Breast epithelium (tissue), 3 donors: ENCODE data around the gene SHISA6.

Experiments
- POLR2A ChIP-seq: fragments of 450-650 bp; IDR thresholded peaks from one replicate; pipeline ENCODE4 v1.6.1; 2016; ENCODE audit warnings: antibody characterized with exemption, mild to moderate bottlenecking, moderate library complexity
- POLR2AphosphoS5 ChIP-seq, 3 donors: sonication (generic); formaldehyde crosslinking; IDR thresholded peaks; one replicate each; pipeline ENCODE4 v1.6.1; 2017; ENCODE audit warnings: antibody characterized with exemption in 3 of 3
- TF ChIP-seq, protein P1 (sequence below), 3 donors: fragments of 450-650 bp; IDR thresholded peaks; one replicate each; pipeline ENCODE4 v1.5.1; 2016 to 2017; ENCODE audit warnings: antibody characterized with exemption in 3 of 3, mild to moderate bottlenecking in 3 of 3, moderate library complexity in 3 of 3

DNA sequence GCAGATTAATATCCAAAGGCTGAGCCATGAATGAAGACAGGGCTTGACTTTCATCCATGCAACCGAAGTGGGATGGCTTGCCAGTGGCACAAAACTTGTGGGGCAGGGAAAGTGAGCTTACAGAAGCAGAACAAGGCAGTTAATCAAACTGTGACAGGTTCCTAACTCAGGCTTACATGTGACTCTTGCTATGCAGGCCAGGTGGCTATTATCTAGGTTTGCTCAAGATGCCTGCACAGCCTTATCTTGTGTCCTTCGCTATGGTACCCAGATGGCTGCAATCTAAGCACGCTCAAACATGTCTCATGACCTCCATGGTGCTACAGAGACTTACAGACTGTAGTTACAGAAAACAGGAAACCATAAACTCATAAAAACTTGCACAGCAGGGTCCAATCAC is 348.7 kb downstream of the SHISA6 start:
- TF ChIP-seq, protein P1, sequence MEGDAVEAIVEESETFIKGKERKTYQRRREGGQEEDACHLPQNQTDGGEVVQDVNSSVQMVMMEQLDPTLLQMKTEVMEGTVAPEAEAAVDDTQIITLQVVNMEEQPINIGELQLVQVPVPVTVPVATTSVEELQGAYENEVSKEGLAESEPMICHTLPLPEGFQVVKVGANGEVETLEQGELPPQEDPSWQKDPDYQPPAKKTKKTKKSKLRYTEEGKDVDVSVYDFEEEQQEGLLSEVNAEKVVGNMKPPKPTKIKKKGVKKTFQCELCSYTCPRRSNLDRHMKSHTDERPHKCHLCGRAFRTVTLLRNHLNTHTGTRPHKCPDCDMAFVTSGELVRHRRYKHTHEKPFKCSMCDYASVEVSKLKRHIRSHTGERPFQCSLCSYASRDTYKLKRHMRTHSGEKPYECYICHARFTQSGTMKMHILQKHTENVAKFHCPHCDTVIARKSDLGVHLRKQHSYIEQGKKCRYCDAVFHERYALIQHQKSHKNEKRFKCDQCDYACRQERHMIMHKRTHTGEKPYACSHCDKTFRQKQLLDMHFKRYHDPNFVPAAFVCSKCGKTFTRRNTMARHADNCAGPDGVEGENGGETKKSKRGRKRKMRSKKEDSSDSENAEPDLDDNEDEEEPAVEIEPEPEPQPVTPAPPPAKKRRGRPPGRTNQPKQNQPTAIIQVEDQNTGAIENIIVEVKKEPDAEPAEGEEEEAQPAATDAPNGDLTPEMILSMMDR (IDR thresholded peaks at IDR 0.05), result no peak
- no peak for TF ChIP-seq POLR2AphosphoS5 (IDR thresholded peaks at IDR 0.05)
- no peak for TF ChIP-seq POLR2A
